ENCODE data around the gene CPHXL. TPM values are rescaled to one million over a fixed set of nuclear protein-coding genes. Genes with fewer than 3 reads are reported as not detected.

Gene CPHXL
- total RNA-seq, 3 donors from 2014 or later, result not detected

DNA sequence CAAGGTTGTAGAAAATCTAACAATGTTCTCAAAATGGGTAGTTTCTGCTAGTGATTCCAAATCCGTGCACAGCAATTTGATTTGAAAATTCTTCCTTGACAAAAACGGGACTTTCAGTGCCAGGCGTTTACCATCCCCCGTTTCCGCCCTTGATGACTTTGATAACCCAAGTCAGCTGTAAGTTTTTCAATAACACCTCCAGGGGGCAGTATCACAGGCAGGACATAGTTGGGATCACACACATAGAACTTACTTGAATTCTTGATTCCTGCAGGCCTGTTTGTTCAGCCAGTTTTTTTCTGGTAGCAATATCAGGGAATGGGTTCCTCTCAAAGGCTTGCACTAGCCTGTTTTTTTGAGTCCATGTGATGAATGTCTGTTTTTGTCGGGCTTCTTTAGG lies 30.6 kb downstream of the CPHXL start:
- TF ChIP-seq, protein P1, sequence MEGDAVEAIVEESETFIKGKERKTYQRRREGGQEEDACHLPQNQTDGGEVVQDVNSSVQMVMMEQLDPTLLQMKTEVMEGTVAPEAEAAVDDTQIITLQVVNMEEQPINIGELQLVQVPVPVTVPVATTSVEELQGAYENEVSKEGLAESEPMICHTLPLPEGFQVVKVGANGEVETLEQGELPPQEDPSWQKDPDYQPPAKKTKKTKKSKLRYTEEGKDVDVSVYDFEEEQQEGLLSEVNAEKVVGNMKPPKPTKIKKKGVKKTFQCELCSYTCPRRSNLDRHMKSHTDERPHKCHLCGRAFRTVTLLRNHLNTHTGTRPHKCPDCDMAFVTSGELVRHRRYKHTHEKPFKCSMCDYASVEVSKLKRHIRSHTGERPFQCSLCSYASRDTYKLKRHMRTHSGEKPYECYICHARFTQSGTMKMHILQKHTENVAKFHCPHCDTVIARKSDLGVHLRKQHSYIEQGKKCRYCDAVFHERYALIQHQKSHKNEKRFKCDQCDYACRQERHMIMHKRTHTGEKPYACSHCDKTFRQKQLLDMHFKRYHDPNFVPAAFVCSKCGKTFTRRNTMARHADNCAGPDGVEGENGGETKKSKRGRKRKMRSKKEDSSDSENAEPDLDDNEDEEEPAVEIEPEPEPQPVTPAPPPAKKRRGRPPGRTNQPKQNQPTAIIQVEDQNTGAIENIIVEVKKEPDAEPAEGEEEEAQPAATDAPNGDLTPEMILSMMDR (IDR thresholded peaks at IDR 0.05), result no peak
- no peak for ATAC-seq
- Histone ChIP-seq H3K9me3 (no peaks in the 10 kb centered on the region), H3K36me3 (ENCODE audit: low read depth) (no peaks in the 10 kb centered on the region), H3K4me1 (ENCODE audit: low read depth) (no peaks in the 10 kb centered on the region), H3K4me3 (no peak overlapping the region)
- intact Hi-C loops (cut with DNase I, micrococcal nuclease), result no loop called here
- DNase-seq, result peak in 1 of 3 donors; percentile 7

DNA sequence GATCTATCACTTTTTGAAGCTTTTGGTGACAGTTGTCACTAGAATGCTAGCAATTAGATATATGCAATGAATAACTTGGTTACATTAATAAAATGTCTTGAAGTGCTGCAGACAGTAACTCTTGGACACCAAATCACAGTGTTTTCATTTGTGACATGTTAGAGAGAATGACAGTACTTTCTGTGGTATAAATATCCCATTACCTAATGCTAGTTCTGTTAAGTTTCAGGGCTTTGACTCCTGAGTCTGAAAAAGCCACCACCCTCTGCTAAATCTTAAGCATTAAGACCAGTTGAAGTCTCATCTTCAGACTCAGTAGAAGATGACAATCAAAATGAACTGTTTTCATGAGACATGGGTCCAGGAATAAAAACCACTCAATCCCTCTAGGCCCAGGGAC lies 38.9 kb downstream of the CPHXL start:
- ATAC-seq, result no peak
- TF ChIP-seq, protein P1 (IDR thresholded peaks at IDR 0.05), result no peak
- intact Hi-C loops (cut with DNase I, micrococcal nuclease), result no loop called here

DNA sequence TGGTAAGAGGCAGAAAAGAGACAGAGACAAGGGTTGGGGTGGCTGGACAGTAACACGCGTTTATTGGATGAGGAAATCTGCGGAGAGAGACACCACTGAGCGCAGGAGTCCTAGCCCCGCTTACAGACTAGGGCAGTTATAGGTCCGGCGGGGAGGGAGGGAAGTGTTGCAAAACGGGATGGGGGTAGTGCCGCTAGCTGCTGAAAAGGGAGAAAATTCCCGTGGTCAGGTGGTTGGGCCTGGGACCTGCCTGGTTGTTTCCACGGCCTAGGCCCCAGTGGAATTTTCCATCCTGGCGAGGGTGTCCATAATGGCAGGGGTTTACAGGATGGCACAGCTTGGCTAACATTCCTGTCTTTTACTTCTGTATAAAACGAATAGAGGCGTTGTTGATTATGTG lies 44.0 kb downstream of the CPHXL start:
- DNase-seq (no peak), ATAC-seq (no peak)
- intact Hi-C loops (cut with DNase I, micrococcal nuclease), result no loop called here
- TF ChIP-seq, protein P1 (IDR thresholded peaks at IDR 0.05), result no peak
- H3K4me3 ChIP-seq, result no peak overlapping the region
- H3K4me1 ChIP-seq (ENCODE audit: low read depth), result no peaks in the 10 kb centered on the region
- no peaks in the 10 kb centered on the region for H3K36me3 ChIP-seq (ENCODE audit: low read depth)
- H3K9me3 ChIP-seq, result no peaks in the 10 kb centered on the region

More for the DNA sequence above, 38.9 kb downstream of the CPHXL start:
- DNase-seq, result no peak
- H3K36me3 ChIP-seq (ENCODE audit: low read depth), result no peaks in the 10 kb centered on the region
- no peak overlapping the region for H3K4me3 ChIP-seq
- H3K4me1 ChIP-seq (ENCODE audit: low read depth), result no peaks in the 10 kb centered on the region
- H3K9me3 ChIP-seq, result no peaks in the 10 kb centered on the region

DNA sequence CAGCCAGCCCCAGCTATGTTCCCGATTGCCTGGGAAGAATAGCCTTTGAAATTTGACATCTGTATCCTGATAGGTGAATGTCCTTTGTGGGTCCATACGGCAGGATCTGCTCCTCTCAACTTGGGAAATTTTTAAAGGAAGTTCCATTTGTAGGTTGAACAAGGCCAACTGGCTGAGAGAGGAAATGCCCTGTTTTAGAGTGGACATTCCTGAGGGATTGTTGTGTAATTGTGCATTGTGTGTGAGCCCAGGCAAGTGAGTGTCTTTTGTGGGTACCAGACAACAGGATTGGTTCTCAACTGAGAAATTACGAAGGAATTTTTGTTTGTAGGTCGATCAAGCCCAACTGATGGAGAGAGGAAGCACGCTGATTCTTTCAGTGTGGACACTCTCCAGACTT lies 46.9 kb downstream of the CPHXL start:
- intact Hi-C loops (cut with DNase I, micrococcal nuclease), result no loop called here
- no peaks in the 10 kb centered on the region for H3K36me3 ChIP-seq (ENCODE audit: low read depth)
- DNase-seq (no peak), ATAC-seq (no peak)
- H3K9me3 ChIP-seq, result no peaks in the 10 kb centered on the region
- H3K4me3 ChIP-seq, result no peak overlapping the region
- TF ChIP-seq, protein P1 (IDR thresholded peaks at IDR 0.05), result no peak
- H3K4me1 ChIP-seq (ENCODE audit: low read depth), result no peaks in the 10 kb centered on the region

DNA sequence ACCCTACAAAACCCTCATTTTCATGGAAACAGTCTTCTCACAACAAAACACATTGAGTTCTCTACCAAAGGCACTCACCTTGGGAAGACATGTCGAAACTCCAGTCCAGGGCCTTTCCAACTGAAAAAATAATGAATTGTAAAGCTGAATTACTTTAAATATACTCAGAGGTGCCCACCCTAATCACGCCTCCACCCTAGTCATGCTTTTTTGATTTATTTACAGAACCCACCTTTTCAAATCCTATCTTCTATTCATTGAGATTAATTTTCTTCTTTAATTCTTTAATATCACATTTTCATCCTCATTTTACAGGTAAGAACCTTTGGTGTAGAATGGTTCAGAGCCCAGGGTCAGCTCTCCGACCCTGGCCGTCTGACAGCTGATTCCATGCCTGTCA lies 49.4 kb downstream of the CPHXL start, which contains the start of gene CPHXL2:
CPHXL2 (minus strand) TSS at position 101 of the 400 bp plus-strand sequence; CDS start at position 91, 10 bp downstream.
- ATAC-seq, result no peak
- Histone ChIP-seq H3K4me3 (no peak within 1 kb of the TSS), H3K36me3 (ENCODE audit: low read depth) (no peaks in the 10 kb centered on the region), H3K9me3 (no peaks in the 10 kb centered on the region), H3K4me1 (ENCODE audit: low read depth) (no peaks in the 10 kb centered on the region)
- intact Hi-C loops (cut with DNase I, micrococcal nuclease), result no loop called here
- no peak for DNase-seq
- TF ChIP-seq, protein P1 (IDR thresholded peaks at IDR 0.05), result no peak

DNA sequence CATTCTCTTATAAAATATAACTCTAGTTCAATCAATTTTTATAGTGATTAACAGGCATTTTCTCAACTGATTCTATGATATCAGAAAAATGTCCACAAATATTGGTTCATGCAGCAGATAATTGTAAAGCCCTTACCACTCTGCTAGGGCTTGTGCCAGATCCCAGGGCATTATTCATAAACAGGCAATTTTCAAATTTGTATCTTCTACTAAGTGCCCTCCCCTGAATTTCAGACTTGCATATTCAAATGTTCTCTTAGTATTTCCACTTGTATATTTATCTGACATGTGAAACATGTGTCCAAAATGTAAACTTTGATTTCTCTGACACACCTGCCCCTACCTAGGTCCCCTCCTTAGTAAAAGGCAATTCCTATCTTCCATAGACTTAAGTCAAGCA lies 58.8 kb downstream of the CPHXL start:
- intact Hi-C loops (cut with DNase I, micrococcal nuclease), result no loop called here
- no peaks in the 10 kb centered on the region for H3K4me1 ChIP-seq (ENCODE audit: low read depth)
- no peak for ATAC-seq
- H3K9me3 ChIP-seq, result no peaks in the 10 kb centered on the region
- no peak for DNase-seq
- TF ChIP-seq, protein P1 (IDR thresholded peaks at IDR 0.05), result no peak
- H3K36me3 ChIP-seq (ENCODE audit: low read depth), result no peaks in the 10 kb centered on the region
- no peak overlapping the region for H3K4me3 ChIP-seq
